HL-60 (cell line): Measurements from ENCODE around the gene LAMC1.

Source experiments
- POLR2AphosphoS5 ChIP-seq: IDR thresholded peaks from 2 replicates; pipeline ENCODE4 v1.6.1; 2012; ENCODE audit warnings: low read depth
- TF ChIP-seq, protein P1 (sequence below): IDR thresholded peaks from one replicate; pipeline ENCODE4 v1.5.1; 2011; ENCODE audit warnings: low read length, control low read depth, inconsistent platforms; ENCODE audit not compliant: insufficient read depth

DNA sequence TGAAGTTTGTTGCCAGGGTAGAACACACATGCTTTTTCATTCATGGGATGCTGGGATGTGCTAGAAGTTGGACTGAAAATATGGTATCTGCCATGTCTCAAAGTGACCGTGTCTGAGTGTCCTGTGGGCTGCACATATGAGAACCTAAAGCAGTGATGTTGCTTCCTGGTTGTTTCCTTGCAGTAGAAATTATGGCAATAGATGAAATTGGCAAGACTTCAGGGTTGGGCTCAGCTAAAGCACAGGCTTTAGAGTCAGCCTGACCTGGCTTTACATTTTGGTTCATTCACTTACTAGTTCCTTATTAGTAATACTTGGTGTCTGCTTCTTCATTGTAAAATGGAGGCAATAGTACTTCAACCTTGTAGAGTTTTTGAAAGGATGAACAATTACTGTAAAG is 165.0 kb downstream of the LAMC1 start:
- TF ChIP-seq, protein P1, sequence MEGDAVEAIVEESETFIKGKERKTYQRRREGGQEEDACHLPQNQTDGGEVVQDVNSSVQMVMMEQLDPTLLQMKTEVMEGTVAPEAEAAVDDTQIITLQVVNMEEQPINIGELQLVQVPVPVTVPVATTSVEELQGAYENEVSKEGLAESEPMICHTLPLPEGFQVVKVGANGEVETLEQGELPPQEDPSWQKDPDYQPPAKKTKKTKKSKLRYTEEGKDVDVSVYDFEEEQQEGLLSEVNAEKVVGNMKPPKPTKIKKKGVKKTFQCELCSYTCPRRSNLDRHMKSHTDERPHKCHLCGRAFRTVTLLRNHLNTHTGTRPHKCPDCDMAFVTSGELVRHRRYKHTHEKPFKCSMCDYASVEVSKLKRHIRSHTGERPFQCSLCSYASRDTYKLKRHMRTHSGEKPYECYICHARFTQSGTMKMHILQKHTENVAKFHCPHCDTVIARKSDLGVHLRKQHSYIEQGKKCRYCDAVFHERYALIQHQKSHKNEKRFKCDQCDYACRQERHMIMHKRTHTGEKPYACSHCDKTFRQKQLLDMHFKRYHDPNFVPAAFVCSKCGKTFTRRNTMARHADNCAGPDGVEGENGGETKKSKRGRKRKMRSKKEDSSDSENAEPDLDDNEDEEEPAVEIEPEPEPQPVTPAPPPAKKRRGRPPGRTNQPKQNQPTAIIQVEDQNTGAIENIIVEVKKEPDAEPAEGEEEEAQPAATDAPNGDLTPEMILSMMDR: no peak
- TF ChIP-seq POLR2AphosphoS5: no peak
